Hippocampal formation (tissue), 2 donors: ENCODE measurements around the gene CEBPZOS.

Source experiments
- DNase-seq, 2 donors: peaks; one replicate each; lab custom pipeline; 2025; lab: John Stamatoyannopoulos, UW

Gene CEBPZOS

GRCh38 chr2:37232131-37232933, 36.0 kb downstream of the CEBPZOS start:
- no peak for DNase-seq

- no peak for DNase-seq
These were observed 47.1 kb downstream of the CEBPZOS start for GRCh38 chr2:37243435-37243834.

- DNase-seq: no peak
These were observed 47.7 kb downstream of the CEBPZOS start for GRCh38 chr2:37244017-37244416.

GRCh38 chr2:37244755-37245154, 48.5 kb downstream of the CEBPZOS start:
- DNase-seq: no peak

GRCh38 chr2:37246205-37246604, 49.9 kb downstream of the CEBPZOS start:
- no peak for DNase-seq

GRCh38 chr2:37250869-37251740, 54.8 kb downstream of the CEBPZOS start:
- no peak for DNase-seq
